Astrocyte (in vitro differentiated cells and primary cell): Measurements from ENCODE around the gene SMCO3.

ENCODE experiments used
- CTCF ChIP-seq: IDR thresholded peaks from 2 replicates; pipeline ENCODE4 v1.5.1; 2011; ENCODE audit warnings: low read depth, mild to moderate bottlenecking, inconsistent platforms, low read length, moderate library complexity; ENCODE audit not compliant: insufficient read depth
- EZH2 ChIP-seq: IDR thresholded peaks from 2 replicates; pipeline ENCODE4 v1.6.1; 2012; ENCODE audit warnings: mild to moderate bottlenecking, low read length, inconsistent platforms; ENCODE audit not compliant: insufficient read depth

DNA sequence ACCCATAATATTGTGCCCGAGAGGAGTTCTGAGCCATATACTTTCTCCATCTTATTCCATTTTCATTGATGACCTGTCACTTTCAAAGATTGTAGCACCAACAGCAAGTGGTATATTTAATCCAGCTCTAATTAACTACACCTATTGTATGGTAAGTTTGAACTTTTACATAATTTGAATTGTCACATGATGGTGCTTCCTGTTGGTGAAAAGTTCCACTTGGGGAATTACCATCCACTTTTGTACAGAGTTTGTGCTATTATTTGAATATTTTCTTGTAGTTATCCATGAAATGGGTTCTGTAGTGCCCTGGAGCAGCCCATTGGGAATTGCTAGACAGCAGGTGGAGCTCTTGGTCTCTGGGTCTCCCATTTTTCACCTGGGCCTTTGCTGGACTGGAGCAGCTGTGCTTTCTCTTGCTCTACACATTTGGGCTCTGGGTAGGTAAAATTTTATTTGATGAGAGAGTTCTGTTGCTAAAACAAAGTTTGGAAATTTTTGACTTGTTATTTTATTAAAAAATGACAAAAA, 3.0 kb downstream of the SMCO3 start:
- TF ChIP-seq CTCF = peak; percentile 47
- no peak for TF ChIP-seq EZH2
